HUES48 (cell line): ENCODE data around the gene SYCE1L.

Experiments used
- H3K27ac ChIP-seq: one replicate; pipeline ENCODE4 v1.7.0; 2013; ENCODE audit warnings: low read depth, low read length, inconsistent platforms
- H3K27me3 ChIP-seq: 2 replicates; pipeline ENCODE4 v1.6.1; 2013; ENCODE audit warnings: mild to moderate bottlenecking, low read length; ENCODE audit not compliant: control insufficient read depth, insufficient read depth
- H3K36me3 ChIP-seq: 2 replicates; pipeline ENCODE4 v1.6.1; 2013; ENCODE audit warnings: low read length; ENCODE audit not compliant: control insufficient read depth, insufficient read depth
- H3K4me1 ChIP-seq: 2 replicates; pipeline ENCODE4 v1.6.1; 2013; ENCODE audit warnings: mild to moderate bottlenecking, low read length; ENCODE audit not compliant: control insufficient read depth, insufficient read depth
- H3K4me3 ChIP-seq: 2 replicates; pipeline ENCODE4 v1.5.1; 2013; ENCODE audit warnings: mild to moderate bottlenecking, low read depth, low read length
- H3K9ac ChIP-seq: 2 replicates; pipeline ENCODE4 v1.6.1; 2013; ENCODE audit warnings: mild to moderate bottlenecking, low read depth, low read length, moderate library complexity
- H3K9me3 ChIP-seq: 2 replicates; pipeline ENCODE4 v1.6.1; 2013; ENCODE audit warnings: low read length; ENCODE audit not compliant: control insufficient read depth, insufficient read depth

SYCE1L gene

GRCh38 chr16:77206533-77206932 is 7.3 kb downstream of the SYCE1L start:
- no peaks in the 10 kb centered on the region for H3K9me3 ChIP-seq
- no peaks in the 10 kb centered on the region for H3K36me3 ChIP-seq
- 0 out of 2 replicates have a peak, but pooled peaks cover 1% of the 10 kb centered on the region for H3K27me3 ChIP-seq
- H3K9ac ChIP-seq, result no peak overlapping the region
- H3K27ac ChIP-seq, result peak overlapping the region; percentile 21
- H3K4me1 ChIP-seq, result peaks cover 19% of the 10 kb centered on the region
- no peak overlapping the region for H3K4me3 ChIP-seq

GRCh38 chr16:77207030-77207429 is 7.8 kb downstream of the SYCE1L start:
- Histone ChIP-seq H3K27ac (peak overlapping the region; percentile 3), H3K4me3 (no peak overlapping the region), H3K9me3 (no peaks in the 10 kb centered on the region), H3K9ac (no peak overlapping the region), H3K4me1 (peaks cover 22% of the 10 kb centered on the region), H3K36me3 (no peaks in the 10 kb centered on the region), H3K27me3 (0 out of 2 replicates have a peak, but pooled peaks cover 3% of the 10 kb centered on the region)

- Histone ChIP-seq H3K27ac (no peak overlapping the region), H3K4me3 (no peak overlapping the region), H3K9ac (no peak overlapping the region)
These were observed 9.2 kb downstream of the SYCE1L start for GRCh38 chr16:77208382-77208781.

GRCh38 chr16:77211880-77212740 is 12.9 kb downstream of the SYCE1L start:
- Histone ChIP-seq H3K27me3 (0 out of 2 replicates have a peak, but pooled peaks cover 3% of the 10 kb centered on the region), H3K9me3 (no peaks in the 10 kb centered on the region), H3K36me3 (no peaks in the 10 kb centered on the region), H3K4me3 (peak overlapping the region; percentile 83), H3K4me1 (peaks cover 12% of the 10 kb centered on the region), H3K27ac (peak overlapping the region; percentile 67), H3K9ac (peak overlapping the region; percentile 65)

More at GRCh38 chr16:77208382-77208781, 9.2 kb downstream of the SYCE1L start:
- peaks cover 26% of the 10 kb centered on the region for H3K4me1 ChIP-seq
- H3K36me3 ChIP-seq, result no peaks in the 10 kb centered on the region
- H3K9me3 ChIP-seq, result no peaks in the 10 kb centered on the region
- H3K27me3 ChIP-seq, result 0 out of 2 replicates have a peak, but pooled peaks cover 3% of the 10 kb centered on the region

- Histone ChIP-seq H3K9ac (peak overlapping the region; percentile 65), H3K27ac (peak overlapping the region; percentile 67), H3K36me3 (no peaks in the 10 kb centered on the region), H3K4me3 (peak overlapping the region; percentile 83), H3K4me1 (peaks cover 12% of the 10 kb centered on the region), H3K9me3 (no peaks in the 10 kb centered on the region), H3K27me3 (0 out of 2 replicates have a peak, but pooled peaks cover 3% of the 10 kb centered on the region)
These were observed 13.7 kb downstream of the SYCE1L start for GRCh38 chr16:77212741-77213541.

- Histone ChIP-seq H3K36me3 (no peaks in the 10 kb centered on the region), H3K9me3 (no peaks in the 10 kb centered on the region), H3K9ac (no peak overlapping the region), H3K4me3 (peak overlapping the region; percentile 83; the same call in 1 of the 2 replicates), H3K4me1 (peaks cover 12% of the 10 kb centered on the region), H3K27ac (peak overlapping the region; percentile 67), H3K27me3 (0 out of 2 replicates have a peak, but pooled peaks cover 3% of the 10 kb centered on the region)
These were observed 14.4 kb downstream of the SYCE1L start for GRCh38 chr16:77213542-77214106.

- H3K27ac ChIP-seq, result no peak overlapping the region
- H3K9me3 ChIP-seq, result no peaks in the 10 kb centered on the region
- H3K9ac ChIP-seq, result no peak overlapping the region
- H3K36me3 ChIP-seq, result no peaks in the 10 kb centered on the region
- H3K27me3 ChIP-seq, result 0 out of 2 replicates have a peak, but pooled peaks cover 3% of the 10 kb centered on the region
- peaks cover 12% of the 10 kb centered on the region for H3K4me1 ChIP-seq
- H3K4me3 ChIP-seq, result no peak overlapping the region
These were observed 15.4 kb downstream of the SYCE1L start for GRCh38 chr16:77214411-77215138.

GRCh38 chr16:77219437-77219836 is 20.2 kb downstream of the SYCE1L start:
- no peaks in the 10 kb centered on the region for H3K36me3 ChIP-seq
- no peak overlapping the region for H3K27ac ChIP-seq
- H3K9me3 ChIP-seq, result no peaks in the 10 kb centered on the region

GRCh38 chr16:77220427-77220826 is 21.2 kb downstream of the SYCE1L start:
- Histone ChIP-seq H3K36me3 (no peaks in the 10 kb centered on the region), H3K9me3 (no peaks in the 10 kb centered on the region), H3K27me3 (no peaks in the 10 kb centered on the region), H3K27ac (no peak overlapping the region), H3K9ac (no peak overlapping the region), H3K4me3 (no peak overlapping the region), H3K4me1 (0 out of 2 replicates have a peak, but pooled peaks cover 8% of the 10 kb centered on the region)

More at GRCh38 chr16:77219437-77219836, 20.2 kb downstream of the SYCE1L start:
- Histone ChIP-seq H3K9ac (no peak overlapping the region), H3K27me3 (no peaks in the 10 kb centered on the region), H3K4me1 (0 out of 2 replicates have a peak, but pooled peaks cover 8% of the 10 kb centered on the region), H3K4me3 (no peak overlapping the region)

GRCh38 chr16:77221482-77221881 is 22.3 kb downstream of the SYCE1L start:
- H3K9me3 ChIP-seq, result no peaks in the 10 kb centered on the region
- H3K9ac ChIP-seq, result no peak overlapping the region
- 0 out of 2 replicates have a peak, but pooled peaks cover 8% of the 10 kb centered on the region for H3K4me1 ChIP-seq
- H3K36me3 ChIP-seq, result no peaks in the 10 kb centered on the region
- H3K4me3 ChIP-seq, result no peak overlapping the region
- H3K27ac ChIP-seq, result no peak overlapping the region
- no peaks in the 10 kb centered on the region for H3K27me3 ChIP-seq
